GM18507 (cell line): ENCODE data around the gene PFKFB4.

ENCODE experiments used
- DNase-seq: peaks from one replicate; pipeline ENCODE4 v3.0.0; 2011; ENCODE audit warnings: low read depth; ENCODE audit not compliant: insufficient read length; ENCODE audit errors: extremely low spot score
- FAIRE-seq: peaks from 2 replicates; lab custom pipeline; 2011; peaks lifted over from hg19 to GRCh38; lab: Jason Lieb, UNC

The PFKFB4 gene

GRCh38 chr3:48472923-48473616, 83.5 kb downstream of the PFKFB4 start:
- peak; percentile 86 for DNase-seq
- FAIRE-seq, result peak; percentile 100

DNA sequence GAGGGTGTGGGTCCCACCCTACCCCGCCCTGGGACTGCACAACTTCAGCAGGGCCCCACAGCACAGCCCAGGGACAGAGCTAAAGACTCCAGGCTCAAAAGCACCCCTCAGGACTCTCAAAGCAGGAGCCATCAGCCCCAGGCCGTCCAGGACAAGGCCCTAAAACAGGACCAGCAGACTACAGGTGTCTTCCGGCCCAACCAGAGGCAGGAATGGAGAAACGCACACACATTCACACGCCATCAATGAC, 84.0 kb downstream of the PFKFB4 start:
- no peak for FAIRE-seq
- DNase-seq, result peak; percentile 8

DNA sequence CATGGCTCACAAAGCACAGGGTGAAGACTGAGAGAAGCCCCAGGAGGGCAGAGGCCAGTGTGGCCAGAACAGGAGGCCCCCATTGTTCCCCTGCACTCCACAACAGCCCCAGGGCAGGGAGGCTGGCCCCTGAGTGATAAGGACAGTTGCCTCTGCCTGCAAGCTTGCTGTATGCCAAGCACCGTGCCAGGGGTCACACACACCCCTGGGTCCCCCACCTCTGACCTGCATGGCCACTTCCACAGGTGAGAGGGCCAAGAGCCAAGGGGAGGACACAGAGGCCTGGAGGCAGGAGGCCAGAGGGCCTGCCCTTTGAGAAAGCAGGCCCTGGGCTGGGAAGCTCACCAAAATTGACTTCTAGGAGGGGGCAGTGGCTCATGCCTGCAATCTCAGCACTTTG, 86.3 kb downstream of the PFKFB4 start:
- FAIRE-seq, result no peak
- no peak for DNase-seq

- no peak for FAIRE-seq
Measured at GRCh38 chr3:48469046-48469915, 87.3 kb downstream of the PFKFB4 start.

DNA sequence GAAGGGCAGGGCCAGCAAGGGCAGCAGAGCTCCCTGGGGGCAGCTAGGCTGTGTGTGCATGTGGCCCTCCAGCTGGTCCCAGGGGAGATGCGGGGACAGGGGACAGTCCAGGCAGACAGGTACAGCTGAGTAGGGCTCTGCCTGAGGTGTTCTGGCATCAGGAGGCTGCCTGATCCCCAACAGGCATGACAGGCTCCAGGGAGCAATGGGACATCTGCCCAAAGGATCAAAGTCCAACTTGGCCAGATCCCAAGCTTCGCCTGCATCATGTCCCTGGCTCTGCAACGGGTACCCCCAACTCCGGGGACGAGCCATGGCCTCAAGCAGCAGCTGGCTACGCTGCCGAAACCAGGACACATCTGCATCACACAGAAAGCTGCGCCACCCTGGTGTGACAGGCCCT, 88.3 kb downstream of the PFKFB4 start:
- no peak for FAIRE-seq
- no peak for DNase-seq

More at GRCh38 chr3:48469046-48469915, 87.3 kb downstream of the PFKFB4 start:
- DNase-seq, result no peak
